Body of pancreas (tissue), 4 donors: ENCODE measurements around the gene CDK5RAP2.

Experiments used
- POLR2A ChIP-seq, 3 donors: fragments of 450-650 bp; IDR thresholded peaks; one replicate each; pipeline ENCODE4 v1.6.1; 2016; ENCODE audit warnings: antibody characterized with exemption in 3 of 3, mild to moderate bottlenecking in 2 of 3
- TF ChIP-seq, protein P1 (sequence below), 7 experiments: fragments of 450-650 bp in 4 of 7; fragments of 200-600 bp in 3 of 7; sonication (generic) in 3 of 7; IDR thresholded peaks; one replicate each; pipeline ENCODE4 v1.5.1; 2016 to 2019; ENCODE audit warnings: antibody characterized with exemption in 7 of 7

- TF ChIP-seq, protein P1, sequence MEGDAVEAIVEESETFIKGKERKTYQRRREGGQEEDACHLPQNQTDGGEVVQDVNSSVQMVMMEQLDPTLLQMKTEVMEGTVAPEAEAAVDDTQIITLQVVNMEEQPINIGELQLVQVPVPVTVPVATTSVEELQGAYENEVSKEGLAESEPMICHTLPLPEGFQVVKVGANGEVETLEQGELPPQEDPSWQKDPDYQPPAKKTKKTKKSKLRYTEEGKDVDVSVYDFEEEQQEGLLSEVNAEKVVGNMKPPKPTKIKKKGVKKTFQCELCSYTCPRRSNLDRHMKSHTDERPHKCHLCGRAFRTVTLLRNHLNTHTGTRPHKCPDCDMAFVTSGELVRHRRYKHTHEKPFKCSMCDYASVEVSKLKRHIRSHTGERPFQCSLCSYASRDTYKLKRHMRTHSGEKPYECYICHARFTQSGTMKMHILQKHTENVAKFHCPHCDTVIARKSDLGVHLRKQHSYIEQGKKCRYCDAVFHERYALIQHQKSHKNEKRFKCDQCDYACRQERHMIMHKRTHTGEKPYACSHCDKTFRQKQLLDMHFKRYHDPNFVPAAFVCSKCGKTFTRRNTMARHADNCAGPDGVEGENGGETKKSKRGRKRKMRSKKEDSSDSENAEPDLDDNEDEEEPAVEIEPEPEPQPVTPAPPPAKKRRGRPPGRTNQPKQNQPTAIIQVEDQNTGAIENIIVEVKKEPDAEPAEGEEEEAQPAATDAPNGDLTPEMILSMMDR (IDR thresholded peaks at IDR 0.05) = no peak
- TF ChIP-seq POLR2A (IDR thresholded peaks at IDR 0.05) = no peak
Observed at GRCh38 chr9:120485788-120486187, 94.2 kb downstream of the CDK5RAP2 start.
